VCaP (cell line): ENCODE data around the gene ALX1.

ENCODE experiments used
- H3K27ac ChIP-seq: fragments of 450-650 bp; 2 replicates; pipeline ENCODE4 v1.5.1; 2017
- TF ChIP-seq, protein P1 (sequence below): fragments of 450-650 bp; conservative IDR thresholded peaks from 2 replicates; pipeline ENCODE4 v1.5.1; 2017; ENCODE audit warnings: mild to moderate bottlenecking, moderate library complexity

Gene ALX1

DNA sequence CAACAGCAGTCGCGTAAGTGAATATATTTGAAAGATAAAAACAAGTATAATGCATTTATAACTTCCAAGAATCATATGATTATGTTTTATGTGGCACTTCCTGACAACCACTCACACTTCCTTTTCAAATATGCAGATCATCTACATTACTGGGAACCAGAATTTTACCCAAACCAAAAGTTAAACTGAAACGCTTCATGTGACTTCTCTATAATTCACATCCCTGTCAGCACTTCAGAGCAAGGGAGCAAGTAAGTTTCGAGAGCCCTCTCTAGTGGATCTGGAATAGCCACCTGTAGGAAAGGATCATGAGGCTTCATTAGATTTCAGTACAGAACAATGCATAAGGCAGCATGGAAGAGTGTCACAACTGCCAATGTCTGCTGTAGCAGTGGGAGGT, 13.7 kb upstream of the ALX1 start:
- TF ChIP-seq, protein P1, sequence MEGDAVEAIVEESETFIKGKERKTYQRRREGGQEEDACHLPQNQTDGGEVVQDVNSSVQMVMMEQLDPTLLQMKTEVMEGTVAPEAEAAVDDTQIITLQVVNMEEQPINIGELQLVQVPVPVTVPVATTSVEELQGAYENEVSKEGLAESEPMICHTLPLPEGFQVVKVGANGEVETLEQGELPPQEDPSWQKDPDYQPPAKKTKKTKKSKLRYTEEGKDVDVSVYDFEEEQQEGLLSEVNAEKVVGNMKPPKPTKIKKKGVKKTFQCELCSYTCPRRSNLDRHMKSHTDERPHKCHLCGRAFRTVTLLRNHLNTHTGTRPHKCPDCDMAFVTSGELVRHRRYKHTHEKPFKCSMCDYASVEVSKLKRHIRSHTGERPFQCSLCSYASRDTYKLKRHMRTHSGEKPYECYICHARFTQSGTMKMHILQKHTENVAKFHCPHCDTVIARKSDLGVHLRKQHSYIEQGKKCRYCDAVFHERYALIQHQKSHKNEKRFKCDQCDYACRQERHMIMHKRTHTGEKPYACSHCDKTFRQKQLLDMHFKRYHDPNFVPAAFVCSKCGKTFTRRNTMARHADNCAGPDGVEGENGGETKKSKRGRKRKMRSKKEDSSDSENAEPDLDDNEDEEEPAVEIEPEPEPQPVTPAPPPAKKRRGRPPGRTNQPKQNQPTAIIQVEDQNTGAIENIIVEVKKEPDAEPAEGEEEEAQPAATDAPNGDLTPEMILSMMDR, result no peak
- H3K27ac ChIP-seq, result no peak overlapping the region

DNA sequence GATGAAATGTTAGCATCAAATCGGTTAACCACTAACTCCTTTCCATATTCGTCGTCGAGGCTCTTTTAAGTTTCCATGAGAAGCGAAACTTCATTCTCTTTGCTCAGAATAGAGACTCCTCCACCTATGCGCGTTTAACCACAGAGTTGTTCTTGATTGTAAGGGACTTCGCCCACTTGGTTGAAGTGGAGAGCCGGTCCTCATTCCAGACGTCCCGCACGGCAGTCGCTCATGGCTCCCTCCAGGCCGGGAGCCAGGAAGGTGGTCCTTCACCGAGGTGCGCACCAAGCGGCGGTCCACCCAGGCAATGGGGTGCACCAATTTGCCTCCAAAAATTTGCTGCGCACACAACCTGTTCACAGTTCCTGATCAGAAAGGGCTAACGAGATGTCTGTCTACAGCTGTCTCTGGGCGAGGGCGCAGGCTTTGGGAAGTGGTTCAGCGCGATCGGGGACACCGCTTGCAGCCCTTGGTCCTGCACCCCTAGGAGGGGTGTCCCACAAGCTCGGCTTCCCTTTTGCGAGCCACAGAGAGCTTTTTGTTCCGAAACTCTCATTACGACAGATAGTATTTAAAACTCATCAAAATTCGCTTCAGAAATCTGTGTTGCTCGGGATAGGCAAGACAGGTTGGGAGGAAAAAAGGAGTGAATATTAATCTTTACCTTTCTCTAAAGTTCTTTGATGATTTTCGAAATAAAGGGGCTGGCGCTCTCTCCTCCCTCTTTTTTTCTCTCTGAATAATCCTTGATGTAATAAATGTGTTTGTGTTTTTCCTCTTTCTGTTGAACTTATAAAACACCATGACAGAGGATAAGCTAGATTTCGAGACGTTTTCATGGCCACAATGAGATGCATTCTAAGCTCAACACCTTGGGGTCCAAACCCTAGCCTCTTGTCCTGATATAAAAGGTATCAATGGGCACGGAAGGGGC, 6.4 kb upstream of the ALX1 start:
- no peak overlapping the region for H3K27ac ChIP-seq
- TF ChIP-seq, protein P1, result no peak

DNA sequence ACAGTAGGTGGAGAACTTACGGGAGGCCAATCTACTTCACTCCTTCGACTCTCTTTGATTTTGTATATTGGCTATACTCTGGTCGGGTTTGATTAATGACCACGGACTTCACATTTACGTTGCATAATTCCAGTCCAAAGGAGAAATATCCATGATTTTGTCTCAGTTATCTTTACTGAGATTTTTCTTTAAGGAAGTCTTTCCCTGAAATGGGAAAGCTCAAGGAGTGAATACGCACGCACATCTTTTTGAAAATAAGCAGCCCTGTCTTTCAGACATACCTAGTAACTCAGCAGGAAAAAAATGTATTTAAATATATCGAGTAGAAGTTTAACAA, 5.7 kb upstream of the ALX1 start:
- no peak overlapping the region for H3K27ac ChIP-seq
- TF ChIP-seq, protein P1, result no peak

DNA sequence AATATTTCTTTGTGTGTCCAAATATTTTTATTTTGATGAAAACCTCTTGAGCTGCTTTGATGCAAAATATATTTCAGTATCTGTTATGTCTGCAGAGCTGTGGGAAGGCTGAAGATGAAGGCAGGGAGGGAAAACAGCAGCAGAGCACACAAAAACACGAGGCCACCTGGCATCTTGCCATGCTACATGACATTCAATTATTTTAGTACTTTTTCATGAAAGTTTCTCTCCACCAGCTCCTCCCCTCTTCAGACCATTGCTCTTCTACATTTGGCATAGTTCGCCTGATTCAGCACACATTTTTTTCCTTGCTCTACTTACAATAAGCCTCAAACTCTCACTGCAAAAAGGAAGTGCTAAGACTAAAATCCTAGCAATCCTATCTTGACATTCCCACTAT, 4.6 kb upstream of the ALX1 start:
- TF ChIP-seq, protein P1, result no peak
- H3K27ac ChIP-seq, result no peak overlapping the region

DNA sequence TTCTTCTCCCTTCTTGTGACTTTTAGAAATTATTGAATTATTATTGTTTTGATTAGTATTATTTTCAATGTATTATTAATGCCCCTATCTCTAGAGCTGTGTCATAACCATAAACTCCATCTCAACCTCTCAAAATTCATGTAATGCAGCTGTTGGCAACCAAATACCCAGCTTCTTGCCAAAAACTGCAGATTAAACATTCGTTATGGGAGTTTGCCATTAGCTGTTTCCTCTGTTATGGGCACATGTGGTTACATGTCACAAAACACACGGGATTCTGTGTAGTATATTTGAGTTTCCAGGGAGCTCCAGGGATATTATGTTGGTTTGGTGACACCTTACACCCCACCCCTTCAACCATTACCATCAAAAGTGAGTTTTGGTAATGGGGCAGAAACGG, 2.8 kb upstream of the ALX1 start:
- TF ChIP-seq, protein P1, result no peak
- H3K27ac ChIP-seq, result no peak overlapping the region

DNA sequence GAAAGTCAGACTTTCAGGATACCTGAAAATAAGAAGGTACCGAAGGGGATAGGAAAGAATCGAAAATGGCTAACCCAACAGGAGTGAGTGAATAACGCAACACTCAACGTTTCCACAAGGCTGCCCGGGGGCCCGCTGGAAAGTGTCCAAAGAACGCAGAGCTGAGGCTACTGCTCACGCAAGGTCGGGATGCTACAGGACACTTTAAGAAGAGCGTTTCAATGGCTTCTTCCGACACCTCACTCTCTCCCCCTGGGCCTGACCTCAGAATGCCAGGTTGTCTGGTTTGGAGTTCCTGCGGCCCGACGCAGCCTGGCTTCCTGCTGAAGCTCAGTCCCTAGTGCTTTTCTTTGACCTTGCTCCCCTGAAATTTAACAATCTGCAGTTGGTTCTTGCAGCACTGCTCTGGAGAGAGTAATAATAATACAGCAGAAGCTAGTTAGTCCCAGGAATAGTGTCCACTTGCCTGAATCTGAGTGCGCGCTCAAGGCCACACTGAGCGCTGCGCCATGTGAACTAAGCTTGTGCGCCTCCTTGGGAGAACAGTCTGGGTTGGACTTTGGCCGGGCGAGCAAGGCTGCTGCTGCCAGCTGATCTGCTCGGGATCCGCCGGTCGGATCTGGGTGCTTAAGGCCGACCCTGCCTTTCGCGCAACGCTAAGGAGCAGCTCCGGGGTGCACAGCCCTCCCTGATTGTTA, 2.0 kb upstream of the ALX1 start:
- TF ChIP-seq, protein P1, result no peak

DNA sequence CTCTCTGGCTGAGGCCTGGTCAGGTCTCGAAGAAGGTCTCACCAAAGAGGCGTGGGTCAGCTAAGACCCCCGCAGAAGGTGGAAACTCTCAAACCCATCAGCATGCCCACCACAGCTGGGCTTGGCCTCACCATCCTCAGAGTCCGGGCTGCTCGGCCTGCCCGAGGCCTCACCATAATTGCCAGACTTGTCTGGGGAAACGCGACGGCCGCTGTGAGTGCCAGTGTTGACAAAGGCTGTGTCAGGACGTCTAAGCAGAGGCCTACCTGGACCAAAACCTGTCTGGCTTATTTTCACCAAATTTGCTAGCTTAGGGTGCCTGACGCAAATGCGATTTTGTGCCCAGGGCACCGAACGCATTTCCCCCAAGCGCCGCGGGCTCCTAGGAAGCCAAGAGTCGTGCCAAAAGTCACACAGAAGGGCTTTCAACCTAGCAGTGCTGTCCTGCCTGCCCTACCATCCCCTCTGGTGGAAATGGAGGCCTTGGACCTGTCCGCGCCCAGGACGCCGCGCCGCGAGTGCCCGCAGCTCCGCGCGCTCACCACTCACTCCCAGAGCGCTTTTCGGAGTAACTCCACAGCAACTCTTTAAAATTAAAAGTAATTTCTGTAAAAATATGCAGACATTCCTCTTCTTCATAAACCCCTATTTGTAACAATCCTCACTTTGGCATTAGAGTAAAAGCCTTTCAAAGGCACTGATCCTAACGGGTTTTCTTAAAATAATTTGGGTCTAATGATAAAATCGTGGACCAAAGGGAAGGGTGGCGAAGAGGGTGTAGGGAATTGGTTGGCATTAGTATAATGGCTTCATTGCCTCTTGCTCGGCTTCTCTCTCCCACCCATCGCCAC, 1.2 kb upstream of the ALX1 start:
- no peak overlapping the region for H3K27ac ChIP-seq
- TF ChIP-seq, protein P1, result no peak

More for the DNA sequence above, 2.0 kb upstream of the ALX1 start:
- H3K27ac ChIP-seq, result no peak overlapping the region
